Right renal cortex interstitium (tissue), 3 donors: ENCODE results near the gene SH3PXD2B. TPM values are rescaled to one million over a fixed set of nuclear protein-coding genes. Genes with fewer than 3 reads are reported as not detected.

ENCODE experiments used
- DNase-seq, 3 donors: peaks; one replicate each; pipeline ENCODE4 v3.0.0-alpha.2; 2013; ENCODE audit warnings: low read depth in 3 of 3, low spot score in 2 of 3
- polyA plus RNA-seq, 3 donors: library from polyadenylated mRNA; unstranded; fragments of 120-200 nt; gene quantifications; one replicate each; pipeline ENCODE4 v1.2.1, GENCODE V29; 2013; ENCODE audit not compliant: insufficient read length in 3 of 3

Gene SH3PXD2B
- polyA plus RNA-seq, 3 donors = 31.5 to 33.6 (median 32.0) TPM

DNA sequence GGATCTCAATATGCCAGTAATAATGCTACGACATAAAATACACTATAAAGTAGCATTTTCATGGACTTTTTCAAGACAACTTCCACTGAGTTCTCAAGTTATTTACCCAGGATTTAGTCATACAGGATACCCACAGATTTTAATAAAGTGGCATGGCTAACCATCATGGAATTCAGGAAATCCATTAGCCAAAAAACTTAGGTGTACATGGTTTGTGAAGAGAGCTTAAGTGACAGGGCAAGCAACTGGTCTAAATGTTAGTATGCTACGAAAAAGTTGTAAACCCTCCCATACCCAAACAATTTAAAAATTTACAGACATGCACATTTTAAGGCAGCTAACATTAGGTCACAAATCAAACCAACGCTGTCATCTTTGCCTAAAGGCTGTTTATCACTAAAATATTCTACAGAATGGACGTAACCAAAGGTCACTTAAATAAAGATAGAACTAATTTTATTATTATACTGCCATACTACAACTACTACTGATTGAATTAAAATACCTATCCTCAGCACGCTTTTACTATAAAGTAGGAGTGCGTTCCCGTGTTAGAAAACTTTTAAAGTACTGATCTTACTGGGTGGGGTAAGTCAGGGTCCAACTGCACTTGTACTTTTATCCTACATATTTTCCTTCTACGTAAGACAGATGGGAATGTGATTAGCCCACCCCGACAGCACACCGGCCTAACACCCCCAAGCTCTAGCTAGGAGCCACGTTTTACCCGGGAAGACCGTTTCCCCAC is 171.9 kb downstream of the SH3PXD2B start:
- no peak for DNase-seq

GRCh38 chr5:172281346-172281745 is 173.0 kb downstream of the SH3PXD2B start:
- no peak for DNase-seq

GRCh38 chr5:172280929-172281328 is 173.4 kb downstream of the SH3PXD2B start:
- DNase-seq = no peak

DNA sequence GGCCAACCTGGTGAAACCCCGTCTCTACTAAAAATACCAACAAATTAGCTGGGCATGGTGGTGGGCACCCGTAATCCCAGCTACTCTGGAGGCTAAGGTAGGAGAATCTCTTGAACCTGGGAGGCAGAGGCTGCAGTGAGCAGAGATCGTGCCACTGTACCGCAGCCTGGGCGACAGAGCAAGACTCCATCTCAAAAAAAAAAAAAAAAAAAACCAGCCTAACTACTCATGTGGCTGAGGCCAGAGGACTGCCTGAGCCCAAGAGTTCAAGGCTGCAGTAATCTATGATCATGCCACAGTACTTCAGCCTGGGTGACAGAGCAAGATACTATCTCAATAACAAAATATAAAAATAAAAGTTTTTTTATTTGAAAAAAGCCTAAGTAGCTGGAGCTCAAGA is 174.0 kb downstream of the SH3PXD2B start:
- DNase-seq = no peak

- DNase-seq = no peak
Measured at GRCh38 chr5:172278356-172278755, 176.0 kb downstream of the SH3PXD2B start.

- DNase-seq = no peak
Measured at GRCh38 chr5:172276214-172276613, 178.1 kb downstream of the SH3PXD2B start.

Other genes starting within 250 kb of the SH3PXD2B start
- gene UBTD2, start 170.8 kb downstream of the SH3PXD2B start, polyA plus RNA-seq = 10 to 100 TPM; 74.5 to 83.5 (median 79.4) TPM
- gene NEURL1B, start 186.7 kb upstream of the SH3PXD2B start, polyA plus RNA-seq = 10 to 100 TPM; 12.4 to 16.3 (median 14.4) TPM